NCI-H82 treated with DMSO at 0.1 percent for 48 hours (cell line): ENCODE data around the gene PHLPP1.

ENCODE experiments used
- DNase-seq: peaks from one replicate; lab custom pipeline; 2025; ENCODE audit not compliant: unreplicated experiment; lab: John Stamatoyannopoulos, UW

PHLPP1 gene

GRCh38 chr18:62933261-62933887 lies 218.0 kb downstream of the PHLPP1 start:
- DNase-seq = no peak

- DNase-seq = no peak
Measured at GRCh38 chr18:62935994-62936393, 220.7 kb downstream of the PHLPP1 start.

- no peak for DNase-seq
Measured at GRCh38 chr18:62937065-62937464, 221.7 kb downstream of the PHLPP1 start.

GRCh38 chr18:62938006-62938405 lies 222.7 kb downstream of the PHLPP1 start:
- DNase-seq = no peak

GRCh38 chr18:62938487-62938886 lies 223.1 kb downstream of the PHLPP1 start:
- no peak for DNase-seq

- DNase-seq = no peak
Measured at GRCh38 chr18:62939433-62939832, 224.1 kb downstream of the PHLPP1 start.

GRCh38 chr18:62939926-62940325 lies 224.6 kb downstream of the PHLPP1 start:
- no peak for DNase-seq

GRCh38 chr18:62942578-62942977 lies 227.2 kb downstream of the PHLPP1 start:
- no peak for DNase-seq

GRCh38 chr18:62944454-62944853 lies 229.1 kb downstream of the PHLPP1 start:
- no peak for DNase-seq

- no peak for DNase-seq
Measured at GRCh38 chr18:62948788-62949187, 233.4 kb downstream of the PHLPP1 start.

GRCh38 chr18:62950246-62950645 lies 234.9 kb downstream of the PHLPP1 start:
- DNase-seq = no peak

- DNase-seq = no peak
Measured at GRCh38 chr18:62952807-62953206, 237.5 kb downstream of the PHLPP1 start.

- no peak for DNase-seq
Measured at GRCh38 chr18:62953663-62954062, 238.3 kb downstream of the PHLPP1 start.

- DNase-seq = no peak
Measured at GRCh38 chr18:62954366-62954765, 239.0 kb downstream of the PHLPP1 start.

GRCh38 chr18:62957885-62958472 lies 242.6 kb downstream of the PHLPP1 start:
- no peak for DNase-seq

- no peak for DNase-seq
Measured at GRCh38 chr18:62959481-62959880, 244.1 kb downstream of the PHLPP1 start.

- no peak for DNase-seq
Measured at GRCh38 chr18:62963507-62963906, 248.2 kb downstream of the PHLPP1 start.

GRCh38 chr18:62964432-62964831 lies 249.1 kb downstream of the PHLPP1 start:
- DNase-seq = no peak

- no peak for DNase-seq
Measured at GRCh38 chr18:62967089-62967488, 251.7 kb downstream of the PHLPP1 start.

GRCh38 chr18:62973689-62974088 lies 258.3 kb downstream of the PHLPP1 start:
- DNase-seq = no peak

- no peak for DNase-seq
Measured at GRCh38 chr18:62974388-62974787, 259.0 kb downstream of the PHLPP1 start.

- no peak for DNase-seq
Measured at GRCh38 chr18:62974928-62975675, 259.8 kb downstream of the PHLPP1 start.
